ENCODE measurements around the gene SPTBN1.

- TF ChIP-seq CEBPZ (IDR thresholded peaks at IDR 0.05; ENCODE audit: low read length): no peak
- TF ChIP-seq ZKSCAN8 (CRISPR knock-in tag; IDR thresholded peaks at IDR 0.05; ENCODE audit: borderline replicate concordance): no peak
Observed at GRCh38 chr2:54629390-54629789, 173.3 kb downstream of the SPTBN1 start.
